Retina (tissue), 1 donor: Measurements from ENCODE around the gene PBX3.
A peak's percentile ranks its signal among the peaks of the same experiment; 100 is the strongest.

ENCODE experiments used
- DNase-seq: peaks from one replicate; pipeline ENCODE4 v3.0.0-alpha.2; 2016

PBX3 gene

DNA sequence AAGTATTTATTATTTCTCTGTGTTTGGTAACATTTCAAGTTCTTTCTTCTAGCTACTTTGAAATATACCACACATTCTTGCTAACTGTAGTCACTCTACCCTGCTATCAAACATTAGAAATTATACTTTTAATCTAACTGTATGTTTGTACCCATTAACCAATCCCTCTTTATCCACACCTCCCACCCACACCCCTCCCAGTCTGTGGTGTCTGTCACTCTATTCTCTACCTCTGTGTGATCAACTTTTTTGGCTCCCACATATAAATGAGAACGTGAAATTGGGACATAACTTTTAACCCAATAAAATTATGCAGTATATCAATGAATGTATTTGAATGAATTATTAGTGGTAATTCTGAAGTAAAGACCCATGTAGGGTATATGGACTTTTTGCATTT lies 79.7 kb downstream of the PBX3 start:
- DNase-seq = no peak

DNA sequence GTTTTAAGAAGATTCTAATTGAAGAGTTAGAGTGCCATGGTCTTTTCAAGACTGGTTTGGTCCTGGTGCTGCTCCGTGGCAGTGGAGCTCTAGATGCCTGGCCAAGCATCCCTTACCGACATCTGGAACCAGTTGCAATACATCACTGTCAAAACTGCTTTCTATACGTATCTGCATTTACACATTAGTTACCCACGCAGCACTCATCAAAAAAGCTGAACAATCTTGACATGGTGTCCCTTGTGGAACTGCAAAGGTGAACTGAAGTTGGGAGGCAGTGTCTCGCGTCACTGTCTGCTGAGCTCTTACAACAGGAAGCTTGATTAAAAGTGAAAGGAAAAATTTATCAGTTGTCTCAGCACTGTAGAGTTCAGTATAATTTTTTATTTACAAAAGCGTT lies 82.6 kb downstream of the PBX3 start:
- peak; percentile 11 for DNase-seq

DNA sequence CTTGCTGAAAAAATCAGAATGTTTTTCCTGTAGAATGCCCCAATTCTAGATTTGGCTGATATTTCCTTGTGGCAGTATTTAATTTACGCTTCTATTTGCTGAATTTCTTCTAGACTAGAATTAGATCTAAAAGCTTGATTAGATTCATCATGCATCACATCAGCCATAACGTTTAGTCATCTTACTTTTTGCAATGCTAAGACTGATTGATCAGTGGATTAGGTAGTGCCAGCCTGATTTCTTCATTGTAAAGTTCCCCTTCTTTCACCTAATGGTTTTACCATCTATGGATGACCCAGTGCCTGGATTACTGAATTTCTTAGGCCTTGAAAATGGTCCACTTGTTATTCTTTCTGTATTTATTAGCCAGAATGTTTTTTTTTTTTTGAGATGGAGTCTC lies 83.9 kb downstream of the PBX3 start:
- no peak for DNase-seq

DNA sequence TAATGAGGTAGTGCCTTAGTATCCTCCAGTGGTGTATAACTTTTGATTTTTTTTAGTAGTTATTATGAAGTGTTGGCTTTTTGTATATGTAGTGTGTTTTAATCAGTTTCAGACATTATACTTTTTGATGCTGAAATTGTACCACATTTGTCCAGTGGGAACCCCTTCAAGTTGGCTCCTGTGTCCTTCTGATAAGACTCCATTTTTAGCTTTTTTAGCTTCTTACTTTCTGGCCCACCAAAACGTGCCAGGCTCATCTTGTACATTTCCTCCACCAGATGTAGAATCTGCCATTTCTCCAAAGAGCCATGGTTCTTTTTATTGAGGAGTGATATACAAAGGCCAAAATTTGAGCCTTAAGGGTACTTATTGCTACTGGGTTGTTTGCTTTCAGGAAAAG lies 84.4 kb downstream of the PBX3 start:
- no peak for DNase-seq

DNA sequence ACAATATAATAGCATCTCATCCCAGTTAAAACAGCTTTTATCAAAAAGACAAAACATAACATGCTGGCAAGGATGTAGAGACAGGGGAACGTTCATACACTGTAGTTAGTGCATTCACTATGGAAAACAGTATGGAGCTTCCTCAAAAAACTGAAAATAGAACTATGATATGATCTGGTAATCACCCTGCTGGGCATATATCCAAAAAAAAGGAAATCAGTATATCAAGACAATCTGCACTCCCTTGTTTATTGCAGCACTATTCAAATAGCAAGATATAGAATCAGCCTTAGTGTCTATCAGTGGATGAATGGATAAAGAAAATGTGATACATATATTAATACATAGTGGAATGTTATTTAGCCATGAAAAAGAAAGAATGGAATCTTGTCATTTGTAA lies 88.5 kb downstream of the PBX3 start:
- DNase-seq = no peak

DNA sequence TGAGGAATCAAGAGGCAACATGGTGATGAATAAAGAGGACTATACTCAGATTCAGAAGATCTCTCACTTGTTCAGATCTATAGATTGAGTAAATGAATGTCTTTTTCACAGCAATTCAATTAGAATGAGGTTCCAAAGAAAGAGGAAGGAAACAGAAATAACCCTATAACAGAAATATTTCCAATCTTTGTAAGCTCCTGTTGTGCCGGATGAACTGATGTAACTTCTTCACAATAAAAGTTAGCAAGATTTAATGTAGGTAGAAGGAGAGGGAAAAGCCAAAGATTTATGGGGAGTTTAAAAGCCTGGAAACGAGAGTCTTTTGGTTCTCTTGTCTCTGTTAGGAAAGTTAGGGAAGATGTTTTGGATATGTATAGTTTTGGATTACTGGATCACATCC lies 92.1 kb downstream of the PBX3 start:
- no peak for DNase-seq

DNA sequence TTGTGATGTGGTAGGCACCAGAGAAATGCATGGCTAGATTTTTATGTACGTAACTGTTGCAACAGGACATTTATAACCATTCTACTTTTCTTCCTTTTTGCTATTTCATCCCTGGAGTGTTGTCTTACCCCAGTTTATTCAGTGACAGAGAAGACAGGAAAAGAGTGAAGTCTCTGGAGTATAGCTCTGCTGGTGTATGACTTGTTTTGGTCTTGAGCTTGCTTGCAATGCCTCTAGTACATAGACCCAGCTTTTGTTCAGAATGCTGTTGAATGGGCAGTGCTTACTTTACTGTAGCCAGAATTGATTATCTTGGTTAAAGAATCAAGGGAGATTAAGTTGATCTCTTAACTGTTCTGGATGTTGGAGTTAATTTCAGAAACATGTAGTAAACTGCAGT lies 94.3 kb downstream of the PBX3 start:
- no peak for DNase-seq

DNA sequence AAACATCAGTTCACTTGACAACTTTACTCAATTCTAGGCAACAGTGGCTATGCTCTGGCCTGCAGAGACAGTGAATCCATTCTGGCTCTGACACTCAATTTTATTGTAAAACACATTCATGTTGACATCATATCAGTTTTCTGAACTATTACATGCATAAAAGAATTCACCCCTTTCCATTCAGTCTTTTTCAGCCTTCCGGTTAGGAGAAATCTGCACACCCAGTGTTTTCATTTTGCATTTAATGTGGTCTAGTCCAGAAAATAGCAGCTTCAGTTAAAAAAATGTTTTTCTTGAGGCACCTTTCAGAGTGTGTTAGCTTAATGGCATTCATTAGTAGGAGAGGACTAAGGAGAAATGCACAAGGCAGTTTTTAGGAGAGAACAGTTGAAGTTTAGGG lies 95.1 kb downstream of the PBX3 start:
- DNase-seq = no peak

DNA sequence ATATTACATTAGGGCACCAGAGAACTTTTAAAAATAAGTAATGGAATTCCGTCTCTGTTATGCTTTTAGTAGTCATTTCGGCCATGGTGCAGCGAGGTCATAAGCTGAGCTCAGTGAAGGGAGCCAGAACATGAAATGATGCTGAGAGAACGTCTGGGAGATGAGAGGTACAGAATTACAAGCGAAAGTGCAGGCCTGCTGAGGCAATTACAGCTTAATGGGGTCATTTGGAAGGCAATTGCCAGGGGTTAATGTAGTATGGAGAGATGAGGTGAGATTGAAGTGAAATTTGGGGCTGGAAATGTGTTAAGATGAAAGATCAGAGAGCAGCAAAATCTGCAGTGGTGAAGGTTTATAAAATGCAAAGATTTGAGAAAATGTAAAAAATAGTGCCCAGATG lies 96.5 kb downstream of the PBX3 start:
- DNase-seq = peak; percentile 55

DNA sequence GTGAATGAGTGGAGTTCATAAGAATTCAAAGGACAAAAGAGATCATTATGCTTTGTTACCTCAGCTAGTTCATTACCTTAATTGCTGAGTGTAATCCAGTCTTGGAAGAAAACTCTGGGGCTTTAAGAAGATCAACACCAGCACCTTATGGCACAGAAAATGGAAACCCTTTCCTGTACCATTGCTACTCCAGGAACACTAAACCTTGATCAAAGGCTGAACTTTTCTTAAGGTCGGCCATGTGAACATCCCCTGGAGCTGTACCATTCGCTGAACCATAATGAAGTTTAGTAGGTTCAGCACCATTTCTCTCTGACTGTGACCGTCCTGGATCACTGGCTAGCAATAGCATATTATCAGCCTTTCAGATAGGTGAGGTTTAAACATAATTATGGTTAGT lies 97.4 kb downstream of the PBX3 start:
- peak; percentile 37 for DNase-seq

DNA sequence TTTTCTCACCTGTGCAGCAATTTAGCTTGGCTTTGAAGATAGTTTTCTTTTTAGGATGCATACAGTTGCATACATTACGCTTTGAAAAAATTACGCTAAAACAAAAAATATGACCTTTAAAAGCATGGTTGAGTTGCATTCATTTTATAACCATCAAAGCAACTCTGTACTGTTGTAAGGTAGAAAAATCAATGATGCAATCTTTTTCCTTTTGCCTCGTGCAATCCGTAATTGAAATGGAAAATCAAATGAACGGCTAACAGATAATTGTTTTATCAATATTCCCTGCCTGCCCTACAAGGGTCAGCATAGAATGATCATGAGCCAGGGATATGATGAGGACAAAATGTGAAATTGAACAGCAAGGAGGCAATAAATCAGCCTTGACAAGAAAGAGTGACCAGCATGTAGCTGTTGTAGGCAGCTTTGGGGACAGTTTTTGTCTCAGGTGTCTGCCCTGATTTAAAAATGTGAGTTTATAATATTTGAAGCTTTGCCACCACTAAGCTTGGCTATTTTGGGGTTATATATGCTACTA lies 98.2 kb downstream of the PBX3 start:
- no peak for DNase-seq

DNA sequence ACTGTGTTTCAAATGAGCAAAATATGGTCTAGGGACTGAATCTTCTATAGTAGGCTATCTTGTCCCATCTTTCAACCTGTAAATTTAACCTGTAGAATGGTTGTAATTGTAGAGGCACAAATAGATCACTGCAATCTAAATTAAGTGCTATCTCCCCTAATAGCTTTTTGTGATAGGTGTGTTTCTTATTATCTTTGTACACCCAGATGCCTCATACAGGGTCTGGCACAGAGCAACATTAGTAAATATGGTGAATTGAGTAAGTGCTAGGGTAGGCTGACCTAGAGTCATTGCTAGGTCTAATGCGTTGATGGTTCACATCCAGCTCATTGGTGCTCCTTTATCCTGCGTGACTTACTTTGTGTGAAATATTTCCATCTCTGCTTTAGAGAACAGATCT lies 100.6 kb downstream of the PBX3 start:
- no peak for DNase-seq

DNA sequence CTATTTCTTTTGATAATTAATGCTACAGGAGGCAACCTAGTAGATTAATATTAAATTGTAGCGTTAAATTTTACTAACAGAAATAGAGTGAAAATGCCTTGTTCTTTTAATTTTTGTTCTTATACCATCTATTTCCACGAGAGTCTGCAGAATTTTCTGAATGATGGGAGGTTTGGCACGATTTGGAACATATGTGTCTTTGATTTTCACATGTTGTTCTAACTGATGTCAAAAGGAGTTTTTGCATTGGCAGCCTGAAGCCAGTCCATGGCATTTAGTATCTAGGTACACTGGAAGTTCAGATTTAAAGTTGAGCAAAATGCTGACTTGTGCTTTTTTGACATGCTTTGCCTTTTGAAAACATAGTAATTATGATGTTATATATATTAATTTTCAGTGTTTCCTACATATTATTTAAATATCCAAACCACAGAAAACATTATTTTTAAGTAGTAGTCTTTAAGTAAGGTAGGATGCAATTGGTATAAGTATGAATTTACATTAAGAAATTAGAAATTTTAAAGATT lies 103.0 kb downstream of the PBX3 start:
- DNase-seq = no peak

DNA sequence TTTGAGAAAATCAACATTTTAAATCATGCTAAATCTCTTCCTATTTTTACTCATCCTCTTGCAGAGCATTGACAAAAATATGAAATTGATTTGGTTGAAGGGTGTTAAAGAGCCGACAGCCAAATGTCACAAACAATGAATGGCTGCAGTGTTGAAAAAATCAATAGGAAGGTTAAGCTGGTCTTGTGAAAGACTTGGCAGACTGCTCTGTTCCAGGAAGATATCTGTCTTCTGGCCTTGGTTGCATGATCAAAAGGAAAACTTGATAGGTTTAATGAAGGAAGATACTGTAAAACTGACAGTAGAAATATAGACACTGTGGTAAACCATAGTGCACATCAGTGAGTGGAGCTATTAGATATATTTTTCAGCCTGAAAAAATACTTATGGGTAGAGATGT lies 103.6 kb downstream of the PBX3 start:
- no peak for DNase-seq

DNA sequence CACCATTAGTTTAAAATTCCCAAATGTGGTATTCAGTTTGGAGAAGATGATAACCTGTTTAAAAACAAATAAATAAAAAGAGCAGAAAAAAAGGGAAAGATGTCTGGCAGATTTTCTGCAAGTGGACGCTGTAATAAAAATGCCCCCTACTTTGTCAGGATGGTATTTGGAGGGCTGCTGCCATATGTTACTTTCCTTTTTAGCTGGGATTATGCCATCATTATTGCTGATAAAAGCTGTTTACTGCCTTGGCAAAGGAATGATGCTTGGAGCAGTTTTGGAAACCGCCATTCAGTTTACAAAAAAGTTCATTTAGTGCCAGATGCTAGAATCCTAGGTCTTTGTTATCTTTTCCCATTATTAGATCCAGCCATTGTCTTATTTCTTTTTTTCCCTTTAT lies 104.8 kb downstream of the PBX3 start:
- no peak for DNase-seq

DNA sequence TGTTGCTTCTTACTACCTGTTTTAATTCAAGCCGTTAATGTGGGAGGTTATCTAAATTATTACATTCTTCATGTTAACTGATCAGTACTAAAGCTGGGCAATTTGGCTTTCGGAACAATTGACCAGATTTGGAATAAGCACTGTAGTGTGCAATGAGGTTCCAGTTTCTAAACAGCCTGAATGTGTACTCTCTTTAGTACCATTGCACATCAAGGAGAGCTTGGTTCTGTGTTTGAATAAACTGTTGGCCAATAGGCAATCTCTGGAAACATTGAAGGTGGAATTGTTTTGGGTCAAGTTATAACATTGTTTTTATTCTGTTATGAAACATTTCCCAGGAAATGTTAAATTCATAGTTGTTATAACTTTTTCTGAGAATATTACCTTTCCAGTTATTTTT lies 105.2 kb downstream of the PBX3 start:
- no peak for DNase-seq

DNA sequence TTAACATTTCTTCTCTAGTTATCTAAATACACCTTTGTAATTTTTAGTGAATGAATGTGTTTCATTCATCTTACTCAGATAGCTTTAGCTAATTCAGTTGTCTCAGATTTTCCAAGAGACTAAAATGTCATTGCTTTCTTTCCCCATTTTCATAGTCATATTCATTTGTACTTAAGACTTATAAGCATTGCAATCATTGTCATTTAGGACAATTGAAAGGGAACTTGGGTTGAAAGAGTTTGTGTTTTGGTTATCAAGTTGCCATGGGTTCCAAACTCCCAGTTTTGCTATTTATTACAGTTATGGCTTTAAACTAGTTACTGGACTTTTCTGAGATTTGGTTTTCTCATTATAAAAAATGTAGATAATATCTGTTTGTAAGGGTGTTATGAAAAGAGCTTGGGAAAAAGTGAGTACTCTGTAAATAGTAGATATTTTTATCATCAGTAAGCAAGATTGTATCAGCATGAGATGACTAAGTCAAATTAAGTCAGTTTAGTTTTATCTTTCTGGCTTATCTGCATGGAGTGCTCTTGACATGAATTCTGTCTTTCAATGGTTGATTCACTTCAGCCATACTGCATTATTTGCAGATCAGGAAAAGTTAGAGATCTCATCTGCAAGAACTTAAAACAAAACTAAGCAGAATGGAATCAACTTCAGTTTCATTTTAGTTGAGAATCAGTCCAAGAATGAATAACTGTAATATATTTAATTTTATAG lies 107.5 kb downstream of the PBX3 start:
- no peak for DNase-seq

DNA sequence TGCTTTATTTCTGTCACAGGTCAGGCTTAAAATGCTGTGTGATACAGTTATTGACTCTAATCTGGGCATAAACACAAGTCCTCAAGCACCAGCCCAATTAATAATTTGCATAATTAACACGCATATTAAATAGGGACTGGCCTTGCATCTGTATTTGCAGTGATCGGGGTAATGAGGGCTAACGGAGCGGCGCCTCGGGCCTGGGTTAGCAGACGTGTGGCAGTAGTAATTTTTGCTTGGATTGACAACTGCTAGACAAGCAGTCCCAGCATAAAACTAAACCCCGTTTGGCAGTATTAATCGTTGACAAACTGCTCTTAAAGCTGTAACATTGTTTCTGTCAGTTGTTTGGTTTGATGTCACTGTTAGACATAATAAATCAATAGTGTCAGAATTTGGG lies 109.2 kb downstream of the PBX3 start:
- peak; percentile 21 for DNase-seq

DNA sequence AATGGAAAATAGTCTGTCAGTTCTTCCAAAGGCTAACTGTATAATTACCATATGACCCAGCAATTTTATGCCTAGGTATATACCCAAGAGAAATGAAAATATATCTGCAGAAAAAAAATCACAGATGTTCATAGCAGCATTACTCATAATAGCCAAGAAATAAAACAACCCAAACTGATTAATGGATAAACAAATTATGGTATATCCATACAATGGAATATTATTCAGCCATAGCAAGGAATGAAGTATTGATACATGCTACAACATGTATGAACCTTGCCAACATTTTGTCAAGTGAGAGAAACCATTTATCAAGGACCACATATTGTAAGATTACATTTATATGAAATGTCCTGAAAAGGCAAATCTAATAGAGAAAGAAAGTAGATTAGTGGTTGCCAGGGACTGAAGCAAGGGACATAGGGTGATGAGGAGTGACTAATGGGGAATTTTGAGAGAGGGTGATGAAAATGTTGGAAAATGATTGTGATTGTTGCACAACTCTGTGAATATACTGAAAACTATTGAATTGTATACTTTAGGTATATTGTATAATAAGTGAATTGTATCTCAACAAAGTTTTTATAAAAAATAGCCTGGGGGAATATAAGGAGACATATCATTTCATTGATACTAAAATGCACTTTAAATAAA lies 114.4 kb downstream of the PBX3 start:
- no peak for DNase-seq

DNA sequence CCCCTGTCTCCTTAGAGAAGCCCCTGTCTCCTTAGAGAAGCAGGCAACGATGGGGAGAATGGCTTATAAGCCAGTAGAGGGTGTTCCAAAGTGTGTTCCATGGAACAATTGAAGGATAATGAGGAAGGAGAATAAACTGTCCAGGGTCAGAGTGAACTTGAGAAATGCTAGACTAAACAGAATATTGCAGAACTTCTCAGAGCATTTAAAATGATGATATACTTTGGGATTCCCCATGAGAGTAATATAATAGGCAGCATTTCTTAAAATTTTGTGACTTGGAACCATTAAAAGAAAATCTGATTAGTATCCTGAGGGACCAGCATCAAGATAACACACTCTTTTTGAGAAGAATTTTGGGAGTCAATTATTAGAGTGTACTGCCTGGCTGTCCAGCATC lies 116.8 kb downstream of the PBX3 start:
- no peak for DNase-seq

DNA sequence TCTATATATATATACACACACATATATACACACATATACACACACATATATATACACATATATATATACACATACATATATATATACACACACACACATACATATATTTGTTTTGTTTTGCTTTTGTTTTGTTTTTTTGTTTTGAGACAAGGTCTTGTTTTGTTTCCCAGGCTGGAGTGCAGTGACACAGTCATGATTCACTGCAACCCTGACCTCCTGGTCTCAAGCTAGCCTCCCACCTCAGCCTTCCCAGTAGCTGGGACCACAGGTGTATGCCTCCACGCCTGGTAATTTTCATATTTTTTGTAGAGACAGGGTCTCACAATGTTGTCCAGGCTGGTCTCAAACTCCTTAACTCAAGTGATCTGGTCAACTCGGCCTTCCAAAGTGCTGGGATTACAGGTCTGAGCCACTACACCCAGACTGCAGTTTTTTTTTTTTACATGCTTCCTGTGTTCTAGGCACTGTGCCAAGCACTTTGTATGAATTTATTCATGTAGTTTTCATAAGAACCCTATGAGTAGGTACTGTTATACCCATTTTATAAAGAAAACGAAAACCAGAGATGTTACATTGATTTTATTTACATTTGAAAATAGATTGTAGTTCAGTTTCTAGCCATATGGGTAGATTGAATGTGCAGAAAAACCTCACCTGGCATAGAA lies 120.7 kb downstream of the PBX3 start:
- DNase-seq = no peak

DNA sequence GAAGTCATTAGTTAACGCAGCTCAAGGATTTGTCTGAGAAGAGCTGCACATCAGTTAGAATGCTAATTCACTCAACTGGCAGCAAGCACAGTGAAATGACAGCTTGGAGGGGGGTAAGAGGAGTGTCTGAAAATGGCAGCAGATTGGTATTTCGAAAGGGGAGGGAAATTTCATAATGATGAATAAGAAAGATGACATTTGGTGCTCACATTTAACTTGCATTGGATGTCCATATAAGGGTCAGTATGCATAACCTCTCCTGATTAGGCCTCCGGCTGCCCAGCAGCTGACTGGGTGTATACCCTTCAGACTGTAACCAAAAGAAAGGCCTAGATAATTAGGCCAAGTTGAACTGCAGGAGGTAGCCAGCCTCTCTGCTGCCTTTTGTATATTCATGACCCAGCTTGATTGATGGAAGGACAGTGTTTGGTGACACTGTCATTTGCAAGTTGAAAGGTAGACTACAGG lies 131.0 kb downstream of the PBX3 start:
- DNase-seq = peak; percentile 76

DNA sequence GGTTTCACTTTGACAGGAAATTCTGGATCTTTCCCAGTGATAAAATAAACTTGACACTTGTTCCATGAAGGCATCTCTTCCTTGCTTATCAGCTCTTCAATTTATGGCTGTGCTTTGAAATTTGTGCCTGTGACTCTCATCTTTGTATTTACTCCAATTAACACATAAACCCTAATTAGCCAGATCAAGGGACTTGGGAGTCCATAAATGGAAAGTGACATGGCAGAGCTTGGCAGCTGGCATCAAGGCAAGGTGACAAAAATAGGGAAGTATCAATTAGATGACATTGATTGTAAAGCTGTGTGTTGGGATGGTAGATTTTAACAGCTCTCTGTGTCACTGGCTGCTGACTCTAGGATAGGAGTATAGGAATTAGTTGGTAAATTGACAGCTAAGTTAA lies 133.9 kb downstream of the PBX3 start:
- no peak for DNase-seq
